ENCODE data around the gene DOCK2. TPM values are rescaled to one million over a fixed set of nuclear protein-coding genes. Genes with fewer than 3 reads are reported as not detected.
A peak's percentile ranks its signal among the peaks of the same experiment; 100 is the strongest.

Gene DOCK2
- total RNA-seq, 4 donors from 2014 or later = 2.0 to 17.4 (median 7.5) TPM

DNA sequence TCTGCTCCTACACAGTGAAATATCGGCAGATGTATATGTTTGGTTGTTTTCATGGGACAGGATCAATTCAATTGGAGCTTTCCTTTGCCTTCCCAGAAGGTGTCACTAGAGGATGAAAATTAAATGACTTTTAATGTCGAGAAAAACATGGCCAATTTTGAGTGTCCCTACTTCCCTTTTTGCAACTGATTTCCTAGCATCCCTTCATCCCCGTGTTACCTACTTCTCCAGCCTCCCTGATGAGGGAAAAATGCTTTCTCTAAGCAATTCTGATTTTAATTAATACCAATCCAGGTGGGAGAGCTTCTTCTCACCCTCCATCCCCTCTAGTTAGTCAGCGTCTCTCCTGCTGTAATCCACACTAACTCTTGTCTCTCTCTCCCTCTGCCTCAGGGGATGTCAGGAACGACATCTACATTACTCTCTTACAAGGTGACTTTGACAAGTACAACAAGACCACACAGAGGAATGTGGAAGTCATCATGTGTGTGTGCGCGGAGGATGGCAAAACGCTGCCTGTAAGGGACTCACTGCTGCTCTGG lies 64.9 kb downstream of the DOCK2 start:
- DNase-seq = no peak
- Histone ChIP-seq H3K27me3 (no peaks in the 10 kb centered on the region), H3K27ac (no peak overlapping the region), H3K4me1 (no peaks in the 10 kb centered on the region), H3K36me3 (no peaks in the 10 kb centered on the region), H3K4me3 (no peak overlapping the region), H3K9me3 (no peaks in the 10 kb centered on the region)
- intact Hi-C loops (cut with DNase I; ENCODE audit: low total_unique reads) = no loop called here
- TF ChIP-seq, protein P1, sequence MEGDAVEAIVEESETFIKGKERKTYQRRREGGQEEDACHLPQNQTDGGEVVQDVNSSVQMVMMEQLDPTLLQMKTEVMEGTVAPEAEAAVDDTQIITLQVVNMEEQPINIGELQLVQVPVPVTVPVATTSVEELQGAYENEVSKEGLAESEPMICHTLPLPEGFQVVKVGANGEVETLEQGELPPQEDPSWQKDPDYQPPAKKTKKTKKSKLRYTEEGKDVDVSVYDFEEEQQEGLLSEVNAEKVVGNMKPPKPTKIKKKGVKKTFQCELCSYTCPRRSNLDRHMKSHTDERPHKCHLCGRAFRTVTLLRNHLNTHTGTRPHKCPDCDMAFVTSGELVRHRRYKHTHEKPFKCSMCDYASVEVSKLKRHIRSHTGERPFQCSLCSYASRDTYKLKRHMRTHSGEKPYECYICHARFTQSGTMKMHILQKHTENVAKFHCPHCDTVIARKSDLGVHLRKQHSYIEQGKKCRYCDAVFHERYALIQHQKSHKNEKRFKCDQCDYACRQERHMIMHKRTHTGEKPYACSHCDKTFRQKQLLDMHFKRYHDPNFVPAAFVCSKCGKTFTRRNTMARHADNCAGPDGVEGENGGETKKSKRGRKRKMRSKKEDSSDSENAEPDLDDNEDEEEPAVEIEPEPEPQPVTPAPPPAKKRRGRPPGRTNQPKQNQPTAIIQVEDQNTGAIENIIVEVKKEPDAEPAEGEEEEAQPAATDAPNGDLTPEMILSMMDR (IDR thresholded peaks at IDR 0.05) = peak in 1 of 4 experiments; percentile 18
- no peak for TF ChIP-seq POLR2A (IDR thresholded peaks at IDR 0.05)

DNA sequence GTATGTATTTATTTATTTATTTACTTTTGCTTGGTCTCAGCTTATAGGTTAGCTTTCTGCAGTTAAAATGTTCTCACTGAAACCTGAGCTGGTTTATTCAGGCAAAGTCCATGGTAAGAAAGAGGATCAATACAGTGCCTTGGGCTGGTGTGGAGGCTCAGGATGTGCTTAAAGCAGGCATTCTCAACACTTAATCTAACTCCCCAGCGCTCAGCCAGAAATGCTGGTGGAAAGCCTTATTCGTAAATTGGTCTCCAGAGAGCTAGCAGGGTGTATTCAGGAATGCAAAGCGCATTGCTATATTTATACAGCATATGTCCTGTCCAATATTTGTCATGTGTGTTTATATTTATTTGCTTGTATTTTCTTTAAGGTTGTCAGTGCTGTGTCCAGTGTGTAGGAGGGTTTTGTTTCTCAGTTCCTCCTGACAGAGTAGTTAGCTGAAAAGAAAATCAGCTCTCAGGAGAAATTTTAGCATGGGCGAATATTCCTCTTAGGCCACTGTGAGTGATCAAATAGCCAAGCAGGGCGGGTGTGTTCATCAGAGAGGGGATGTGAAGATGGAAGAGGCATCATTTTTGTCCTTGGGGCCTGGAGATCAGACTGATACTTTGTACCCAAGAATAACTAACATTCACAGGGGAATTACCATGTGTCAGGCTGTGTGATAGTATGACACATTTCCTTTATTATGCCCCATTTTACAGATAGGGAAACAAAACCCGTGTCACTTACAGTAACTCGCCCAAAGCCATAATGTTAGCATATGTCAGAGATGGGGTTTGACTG lies 65.8 kb downstream of the DOCK2 start:
- TF ChIP-seq, protein P1 (IDR thresholded peaks at IDR 0.05) = no peak
- no peak for TF ChIP-seq POLR2A (IDR thresholded peaks at IDR 0.05)
- Histone ChIP-seq H3K27me3 (no peaks in the 10 kb centered on the region), H3K36me3 (no peaks in the 10 kb centered on the region), H3K4me1 (no peaks in the 10 kb centered on the region), H3K27ac (no peak overlapping the region), H3K9me3 (no peaks in the 10 kb centered on the region), H3K4me3 (no peak overlapping the region)
- DNase-seq = no peak
- intact Hi-C loops (cut with DNase I; ENCODE audit: low total_unique reads) = no loop called here

DNA sequence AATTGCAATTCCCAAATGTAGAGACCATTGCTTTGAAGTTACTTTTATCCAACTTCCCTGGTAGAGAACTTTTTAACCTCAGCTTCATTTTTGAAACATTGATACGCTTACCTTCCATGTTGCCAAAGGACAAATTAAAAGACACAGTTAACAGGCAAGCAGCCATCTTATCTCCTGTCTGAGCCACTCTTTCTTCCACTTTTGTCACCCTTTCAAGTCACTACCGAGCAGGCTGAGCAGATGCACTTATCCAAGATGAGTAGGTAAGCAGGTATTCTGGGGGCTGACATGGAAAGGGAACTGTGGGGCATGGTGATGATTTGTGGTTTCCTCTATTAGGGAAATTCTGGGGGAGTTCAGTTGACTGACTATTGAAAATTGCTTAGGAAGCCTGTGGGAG lies 66.7 kb downstream of the DOCK2 start:
- TF ChIP-seq, protein P1 (IDR thresholded peaks at IDR 0.05) = no peak
- TF ChIP-seq POLR2A (IDR thresholded peaks at IDR 0.05) = no peak
- no peaks in the 10 kb centered on the region for H3K4me1 ChIP-seq

DNA sequence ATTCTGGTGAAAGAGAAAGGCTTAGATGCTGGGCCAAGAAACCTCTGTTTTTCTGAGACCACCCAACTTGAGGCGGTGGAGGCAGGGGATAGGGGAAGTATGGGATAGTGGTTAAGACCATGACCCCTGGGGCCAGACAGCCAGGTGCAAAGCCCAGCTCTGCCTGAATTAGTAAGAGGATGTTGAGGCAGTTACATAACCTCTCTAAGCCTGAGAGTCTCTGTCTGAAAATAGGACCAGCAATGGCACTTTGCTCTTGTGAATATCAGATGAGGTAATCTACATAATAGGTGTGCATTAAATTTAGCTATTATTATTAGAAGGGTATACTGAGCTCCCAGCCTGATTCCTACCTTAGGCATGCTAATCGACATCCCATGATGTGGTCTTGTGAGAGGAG lies 68.2 kb downstream of the DOCK2 start:
- TF ChIP-seq, protein P1 (IDR thresholded peaks at IDR 0.05) = no peak
- TF ChIP-seq POLR2A (IDR thresholded peaks at IDR 0.05) = no peak
- Histone ChIP-seq H3K27me3 (no peaks in the 10 kb centered on the region), H3K36me3 (no peaks in the 10 kb centered on the region), H3K9me3 (no peaks in the 10 kb centered on the region), H3K27ac (no peak overlapping the region), H3K4me3 (no peak overlapping the region), H3K4me1 (no peaks in the 10 kb centered on the region)
- no peak for DNase-seq
- intact Hi-C loops (cut with DNase I; ENCODE audit: low total_unique reads) = no loop called here

More for the DNA sequence above, 66.7 kb downstream of the DOCK2 start:
- no peak overlapping the region for H3K27ac ChIP-seq
- intact Hi-C loops (cut with DNase I; ENCODE audit: low total_unique reads) = no loop called here
- DNase-seq = no peak
- no peaks in the 10 kb centered on the region for H3K27me3 ChIP-seq
- H3K9me3 ChIP-seq = no peaks in the 10 kb centered on the region
- no peak overlapping the region for H3K4me3 ChIP-seq
- H3K36me3 ChIP-seq = no peaks in the 10 kb centered on the region

DNA sequence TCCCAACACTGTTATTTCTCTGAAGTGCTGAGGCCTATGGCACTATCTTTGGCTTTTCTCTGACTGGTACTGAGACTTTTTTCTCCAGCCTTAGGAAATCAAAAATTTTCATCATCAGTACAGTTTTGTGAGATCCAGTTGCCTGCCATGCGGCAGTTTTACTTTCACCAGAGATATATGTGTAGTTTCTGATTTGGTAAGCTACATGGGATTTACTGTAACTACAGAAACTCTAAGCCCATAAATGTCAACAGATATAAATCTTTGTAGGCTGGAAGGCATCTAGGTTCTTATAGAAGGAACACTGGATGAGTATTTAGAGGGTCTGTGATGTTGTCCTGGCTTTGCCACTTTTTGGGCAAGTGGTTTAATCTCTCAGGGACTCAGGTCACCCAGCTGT lies 69.0 kb downstream of the DOCK2 start:
- Histone ChIP-seq H3K4me1 (no peaks in the 10 kb centered on the region), H3K27ac (no peak overlapping the region), H3K27me3 (no peaks in the 10 kb centered on the region), H3K4me3 (no peak overlapping the region), H3K9me3 (no peaks in the 10 kb centered on the region), H3K36me3 (no peaks in the 10 kb centered on the region)
- intact Hi-C loops (cut with DNase I; ENCODE audit: low total_unique reads) = no loop called here
- no peak for TF ChIP-seq POLR2A (IDR thresholded peaks at IDR 0.05)
- TF ChIP-seq, protein P1 (IDR thresholded peaks at IDR 0.05) = no peak
- no peak for DNase-seq

Measured in uterus (tissue), 4 donors.